Esophagus mucosa (tissue), 1 donor: Measurements from ENCODE around the gene PTPN4. TPM values are rescaled to one million over a fixed set of nuclear protein-coding genes. Genes with fewer than 3 reads are reported as not detected.

ENCODE experiments used
- ATAC-seq: fragments of 200-7000 bp; cut with Tn5 transposase; one replicate; pipeline ENCODE4 v1.9.1; 2020
- total RNA-seq: library from RNA; stranded (reverse); gene quantifications from one replicate; pipeline ENCODE4 v1.2.4, GENCODE V29; 2023
- donor health status: DM: yes; HTN: yes; CAD: no.

Gene PTPN4
- total RNA-seq, 1 donor from 2014 or later, result 20.4 TPM

GRCh38 chr2:119732601-119733164, 27.0 kb upstream of the PTPN4 start:
- ATAC-seq, result no peak

- no peak for ATAC-seq
These were observed 25.7 kb upstream of the PTPN4 start for GRCh38 chr2:119734047-119734446.

- no peak for ATAC-seq
These were observed 24.2 kb upstream of the PTPN4 start for GRCh38 chr2:119735565-119735964.

GRCh38 chr2:119736021-119736420, 23.7 kb upstream of the PTPN4 start:
- ATAC-seq, result no peak

GRCh38 chr2:119739580-119740255, 20.0 kb upstream of the PTPN4 start:
- ATAC-seq, result no peak

DNA sequence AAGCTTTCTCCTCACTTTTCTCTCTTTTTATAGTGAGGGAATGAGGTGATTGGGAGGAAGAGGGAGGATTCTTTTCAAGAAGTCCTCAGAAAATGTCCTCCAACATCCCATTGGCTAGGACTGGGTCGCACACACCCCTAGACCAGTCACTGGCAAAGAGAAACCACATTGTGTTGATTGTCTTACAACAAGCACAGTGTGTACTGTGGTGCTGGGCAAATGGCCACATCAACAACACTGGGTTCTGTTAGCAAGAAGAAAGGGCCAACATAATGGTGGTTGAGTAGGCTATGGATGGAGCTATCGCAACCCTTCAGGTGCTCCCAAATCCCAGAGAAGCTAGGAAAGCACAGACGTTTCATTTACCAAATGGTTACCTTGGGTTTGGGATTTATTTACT, 18.7 kb upstream of the PTPN4 start:
- ATAC-seq, result no peak

DNA sequence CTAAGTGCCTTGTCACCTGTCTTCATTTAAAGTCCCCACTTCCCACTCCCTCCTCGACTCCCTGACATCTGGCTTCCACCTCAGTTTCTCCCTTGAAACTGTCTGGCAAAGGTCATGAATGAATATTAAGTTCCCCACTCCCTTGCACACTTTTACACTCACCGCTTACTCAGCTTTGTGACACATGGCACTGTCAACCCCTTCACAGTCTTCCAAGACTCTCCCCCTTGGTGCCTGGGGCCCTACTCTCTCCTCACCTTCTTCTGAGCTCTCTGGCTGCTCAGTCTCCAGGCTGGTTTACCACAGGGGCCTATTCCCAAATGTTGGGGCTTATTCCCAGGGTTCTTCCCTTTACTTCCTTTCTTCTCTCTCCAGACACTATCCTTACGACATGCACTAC, 17.9 kb upstream of the PTPN4 start:
- no peak for ATAC-seq

GRCh38 chr2:119744335-119744939, 15.3 kb upstream of the PTPN4 start:
- ATAC-seq, result peak; percentile 84

- no peak for ATAC-seq
These were observed 14.2 kb upstream of the PTPN4 start for GRCh38 chr2:119745566-119745965.

DNA sequence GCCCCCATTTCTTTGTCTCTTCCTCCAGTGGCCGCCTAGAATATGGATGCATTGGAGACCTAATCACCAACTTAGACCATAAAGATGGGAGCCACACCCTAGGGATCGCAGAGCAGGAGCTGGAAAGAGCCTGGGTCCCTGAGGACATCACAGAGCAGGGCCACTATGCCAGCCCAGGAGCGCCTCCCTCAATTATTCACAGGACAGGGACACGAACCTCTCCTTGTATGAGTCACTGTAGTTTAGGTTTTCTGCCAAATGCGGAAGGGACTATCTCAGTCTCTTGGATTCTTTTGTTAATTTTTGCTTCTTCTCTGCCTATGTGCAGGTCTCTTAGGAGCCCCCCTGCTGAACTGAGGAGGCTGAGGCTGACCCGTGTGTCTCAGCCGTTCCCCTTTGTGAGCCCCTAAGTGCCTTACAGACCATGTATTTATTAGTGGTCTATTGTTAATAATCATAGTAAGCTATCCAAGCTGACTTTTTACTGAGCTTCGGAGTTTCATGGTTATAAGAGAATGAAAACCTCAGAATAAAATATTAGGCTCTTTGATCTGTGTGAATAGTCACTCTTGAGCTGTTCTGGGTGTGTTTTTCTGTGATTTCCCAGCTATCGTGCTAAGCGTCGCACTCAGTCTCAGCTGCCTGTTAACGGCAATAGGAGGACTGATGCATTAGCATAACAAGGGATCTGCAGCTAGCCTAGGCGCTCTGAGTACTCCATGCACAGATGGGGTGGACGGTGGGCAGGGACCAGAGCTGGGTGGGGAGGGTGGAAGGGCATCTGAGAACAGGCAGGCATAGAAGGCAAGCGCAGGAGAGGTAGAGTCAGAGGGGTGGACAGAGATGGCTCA, 12.7 kb upstream of the PTPN4 start:
- peak; percentile 76 for ATAC-seq

GRCh38 chr2:119748135-119748534, 11.6 kb upstream of the PTPN4 start:
- no peak for ATAC-seq

DNA sequence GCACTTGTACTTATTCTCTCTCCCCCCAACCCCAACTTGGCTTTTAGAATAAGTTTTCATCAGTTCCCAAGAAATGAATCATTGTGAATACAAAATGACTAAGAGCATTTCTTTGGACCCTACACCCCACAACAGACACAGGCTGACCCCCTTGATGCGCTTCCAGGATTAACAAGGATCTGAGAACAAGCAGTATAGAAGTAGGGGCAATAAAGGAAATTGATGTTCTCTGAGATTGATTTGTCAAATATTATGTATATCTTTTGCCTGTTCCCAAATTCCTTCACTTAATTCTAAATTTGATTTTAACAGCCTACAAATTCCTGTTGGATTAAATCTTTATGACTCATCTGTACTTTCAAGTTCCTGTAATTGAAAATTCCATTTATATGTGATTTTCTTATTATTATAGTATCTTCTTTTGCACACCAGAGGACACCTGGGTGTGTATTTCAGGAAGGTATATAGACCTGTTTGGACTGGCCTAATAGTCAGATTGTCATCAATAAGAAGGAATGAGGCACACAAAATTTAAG, 10.2 kb upstream of the PTPN4 start:
- ATAC-seq, result peak; percentile 43

GRCh38 chr2:119751706-119752105, 8.0 kb upstream of the PTPN4 start:
- ATAC-seq, result no peak

DNA sequence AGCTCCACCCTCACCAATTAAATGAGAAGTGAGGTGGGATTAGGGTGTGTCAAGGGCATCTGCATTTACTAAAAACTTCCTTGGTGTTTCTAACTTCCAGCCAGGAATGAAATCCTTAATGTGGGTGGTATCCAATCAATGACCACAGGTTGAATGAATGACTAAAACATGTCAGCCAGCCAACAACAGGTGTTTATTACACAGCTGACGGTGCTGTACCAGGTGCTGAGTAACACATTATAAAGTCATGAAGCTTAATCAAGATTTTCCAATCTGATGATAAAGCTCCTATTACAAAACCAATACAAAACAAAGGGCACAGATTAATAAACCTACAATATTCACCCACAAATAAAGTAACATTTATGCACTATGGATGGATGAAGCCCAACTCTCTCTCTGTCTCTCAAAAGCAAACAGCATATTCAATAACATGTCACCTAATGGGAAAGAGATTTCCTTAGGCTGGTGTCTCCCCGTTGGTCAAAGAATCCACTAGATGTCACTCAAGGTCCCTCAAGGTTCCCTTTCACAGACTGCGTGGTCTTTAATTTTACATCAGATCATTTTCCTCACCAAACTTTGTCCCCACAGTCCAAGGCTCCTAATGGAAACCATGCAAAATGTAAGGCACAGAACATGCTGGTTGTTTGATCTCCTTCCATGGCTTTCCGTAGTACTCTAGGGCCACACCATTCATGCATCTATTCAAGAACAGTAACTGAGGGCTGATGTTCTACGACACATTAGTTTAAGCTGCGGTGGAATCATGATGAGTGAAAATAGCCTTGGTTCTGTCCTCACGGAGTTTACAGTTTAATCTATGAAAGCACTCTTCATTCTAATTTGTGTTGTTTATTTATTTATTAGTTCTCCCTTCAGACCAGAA, 6.4 kb upstream of the PTPN4 start:
- peak; percentile 64 for ATAC-seq

DNA sequence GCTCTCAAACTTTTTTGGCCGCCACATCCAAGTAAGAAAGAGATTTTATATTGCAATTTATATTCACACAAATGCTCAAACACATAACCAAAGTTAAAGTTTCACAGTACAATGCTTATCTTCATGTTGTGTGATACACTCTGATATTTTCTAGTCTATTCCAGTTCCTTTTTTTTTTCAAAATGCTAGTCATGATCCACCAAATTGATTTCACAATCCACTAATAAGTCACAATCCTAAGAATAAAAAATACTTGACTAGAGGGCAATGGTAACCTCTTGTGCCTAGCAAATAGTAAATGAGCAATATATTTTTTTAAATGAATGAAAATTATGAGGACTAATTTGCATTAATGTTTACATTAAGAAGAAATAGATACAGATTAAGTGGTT, 5.8 kb upstream of the PTPN4 start:
- no peak for ATAC-seq

DNA sequence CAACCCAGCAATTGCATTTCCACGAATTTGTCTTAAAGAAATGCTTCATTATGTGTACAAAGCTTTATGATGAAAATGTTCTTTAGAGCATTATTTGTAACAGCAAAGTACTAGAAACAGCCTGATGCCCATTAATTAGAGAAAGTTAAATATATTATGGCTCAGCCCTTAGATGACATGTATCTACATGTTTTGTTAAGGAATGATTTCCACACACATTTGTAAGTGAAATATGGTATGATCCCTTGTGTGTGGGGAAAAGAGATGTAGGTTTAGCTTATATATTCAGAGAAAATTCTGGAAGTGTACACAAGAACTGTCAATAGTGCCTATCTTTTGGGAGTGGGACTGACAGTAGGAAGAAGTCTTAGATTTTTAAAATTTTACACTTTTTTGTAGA, 3.8 kb upstream of the PTPN4 start:
- ATAC-seq, result no peak

- no peak for ATAC-seq
These were observed 2.9 kb upstream of the PTPN4 start for GRCh38 chr2:119756837-119757236.

DNA sequence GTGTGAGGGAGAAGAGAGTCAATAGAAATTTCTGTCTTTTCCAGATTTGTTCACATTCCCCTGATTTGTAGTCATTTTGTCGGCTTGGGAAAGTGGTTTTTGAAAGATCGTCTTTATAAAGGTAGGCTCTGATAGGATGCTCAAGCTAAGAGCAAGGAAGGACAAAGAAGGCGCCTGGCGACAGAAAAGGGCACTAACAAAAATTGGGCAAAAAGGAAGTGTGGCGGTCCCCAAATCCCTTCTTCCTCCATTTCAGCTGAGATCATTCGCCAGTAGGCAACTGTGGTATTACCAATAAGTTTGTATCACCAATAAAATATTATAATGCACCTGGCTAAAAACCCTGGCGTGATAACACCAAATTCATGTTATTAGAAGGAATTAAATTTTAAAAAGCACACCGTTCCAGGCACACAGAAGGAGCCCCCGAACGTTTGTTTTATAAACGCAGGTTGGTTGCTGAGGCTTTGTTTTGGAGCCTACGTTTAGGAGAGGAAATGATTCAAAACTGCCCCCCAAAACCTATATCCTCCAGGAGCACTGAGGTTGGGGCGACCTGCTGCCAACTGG, 756 bp upstream of the PTPN4 start:
- no peak for ATAC-seq

DNA sequence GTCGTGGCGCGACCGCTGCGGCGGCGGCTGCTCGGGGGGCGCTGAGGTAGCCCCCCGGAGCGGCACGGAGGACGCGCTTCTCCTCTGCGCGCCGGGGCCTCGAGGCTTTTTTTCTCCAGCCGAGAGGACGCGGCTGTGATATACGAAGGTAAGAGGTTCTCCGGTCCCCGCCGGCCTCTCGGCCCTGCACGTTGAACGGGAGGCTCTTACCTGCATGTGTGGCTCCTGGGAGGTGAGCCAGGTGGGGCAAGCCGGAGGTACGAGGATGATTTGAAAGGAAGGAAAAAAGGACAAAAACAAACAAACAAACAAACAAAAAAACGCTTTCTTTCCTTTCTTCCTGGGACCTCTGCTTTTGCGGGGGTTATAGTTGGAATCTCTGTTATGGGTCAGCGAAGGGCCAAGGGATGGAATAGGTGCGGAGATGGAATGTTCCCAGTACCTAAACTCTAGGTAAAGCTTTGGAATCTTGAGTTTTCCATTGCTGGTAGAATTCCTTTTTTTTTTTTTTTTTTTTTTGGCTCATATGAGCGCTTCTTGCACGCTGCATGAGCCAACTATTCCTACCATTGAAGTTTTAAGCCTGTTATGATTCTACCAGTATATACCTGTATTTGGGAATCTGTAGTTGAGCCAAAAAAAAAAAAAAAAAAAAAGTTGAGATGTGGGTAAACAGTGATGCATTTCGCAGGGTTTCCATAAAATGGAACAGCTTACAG, 674 bp downstream of the PTPN4 start:
- peak; percentile 6 for ATAC-seq

DNA sequence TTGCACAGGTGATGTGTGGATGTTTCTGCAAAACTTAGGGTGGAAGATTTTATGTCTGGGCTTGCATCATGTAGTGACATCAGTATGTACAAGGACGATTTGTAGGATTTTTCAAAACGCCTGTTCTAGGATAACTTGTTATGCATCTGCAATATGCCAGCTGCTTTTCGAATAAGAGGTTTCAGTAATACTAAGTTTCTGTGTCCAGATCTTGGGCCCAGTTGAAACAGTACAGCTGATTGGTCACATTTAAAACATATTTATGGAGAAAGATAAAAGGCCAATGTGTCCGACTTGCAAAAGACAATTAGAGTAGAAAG, 1.2 kb downstream of the PTPN4 start:
- ATAC-seq, result no peak

GRCh38 chr2:119764832-119765231, 5.1 kb downstream of the PTPN4 start:
- no peak for ATAC-seq
